Activated T-cell treated with anti-CD3 and anti-CD28 coated beads for 1 hour (primary cell): ENCODE results near the gene MYOZ1.
"Not testable (repeated sequence)": the region's sequence is repeated elsewhere in the genome, so short reads cannot be mapped to it uniquely, and the experiment has no call there.

Source experiments
- DNase-seq: peaks from one replicate; pipeline ENCODE4 v3.0.0-alpha.2; 2020; ENCODE audit warnings: low read depth

MYOZ1 gene

DNA sequence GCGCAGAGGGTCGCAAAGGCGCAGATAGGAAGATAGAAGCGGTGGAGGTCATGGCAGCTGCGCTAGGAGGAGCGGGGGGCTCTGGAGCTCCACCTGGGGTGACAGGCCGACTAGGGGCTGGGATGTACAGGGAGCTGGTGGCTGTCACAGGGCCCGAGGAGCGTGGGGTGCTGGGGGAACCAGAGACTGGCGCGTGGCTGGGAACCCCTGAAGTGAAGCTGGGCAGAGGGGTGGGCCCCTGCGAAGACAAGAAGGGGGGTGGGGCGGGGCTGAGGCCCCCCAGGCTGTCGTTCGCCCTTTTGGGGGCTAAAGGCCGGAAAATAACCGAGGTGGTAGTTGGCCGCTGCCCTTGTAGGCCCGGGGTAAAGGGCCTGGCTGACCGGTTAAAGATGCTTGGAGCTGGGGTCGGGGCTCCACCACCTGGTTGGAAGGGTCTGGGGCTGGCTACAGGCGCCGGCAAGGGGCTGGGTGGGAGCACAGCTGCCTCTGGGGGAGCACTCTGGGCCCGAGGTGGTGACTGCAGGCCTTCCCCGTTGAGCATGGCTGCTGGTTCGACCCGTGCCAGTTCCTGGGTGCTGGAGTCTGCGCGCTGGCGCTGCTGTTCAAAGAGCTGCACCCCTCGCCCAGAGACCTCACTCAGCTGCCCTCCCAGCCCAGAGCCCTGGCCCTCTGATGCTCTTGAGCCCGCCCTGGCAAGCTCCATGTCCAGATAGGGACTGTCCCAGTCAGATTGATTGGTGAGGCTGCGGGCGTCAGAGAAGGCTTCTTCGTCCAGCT, 6.8 kb upstream of the MYOZ1 start:
- no peak for DNase-seq

DNA sequence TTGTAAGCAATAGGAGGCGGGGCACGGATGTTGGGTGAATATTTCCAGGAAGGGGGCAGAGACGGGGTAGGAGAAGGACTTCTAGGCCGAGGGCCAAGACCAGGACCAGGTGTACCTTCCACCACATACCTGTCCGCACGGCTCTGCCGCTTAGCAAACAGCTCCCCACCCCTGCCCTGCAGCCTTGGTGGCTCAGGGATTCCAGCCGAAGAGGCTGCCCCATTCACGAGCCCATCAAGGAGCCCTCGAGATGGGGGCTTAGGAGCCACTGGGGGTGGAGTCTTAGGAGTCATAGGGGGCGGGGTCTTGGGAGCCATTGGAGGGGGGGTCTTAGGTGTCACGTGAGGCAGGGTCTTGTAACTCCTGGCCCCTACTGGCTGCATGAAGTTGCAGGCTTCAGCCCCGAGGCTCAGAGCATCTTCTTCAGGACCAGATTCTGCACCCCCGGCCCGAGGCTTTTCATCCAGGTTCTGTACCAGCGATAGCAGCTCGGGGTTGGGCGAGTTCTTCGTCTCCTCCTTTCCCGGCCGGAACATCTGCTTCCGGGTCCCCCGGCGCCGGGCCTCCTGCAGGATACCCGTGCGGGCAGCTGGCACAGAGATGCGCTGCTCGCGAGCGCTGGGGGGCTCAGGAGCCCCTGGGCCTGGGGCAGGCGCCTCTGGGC, 6.1 kb upstream of the MYOZ1 start:
- DNase-seq, result no peak

DNA sequence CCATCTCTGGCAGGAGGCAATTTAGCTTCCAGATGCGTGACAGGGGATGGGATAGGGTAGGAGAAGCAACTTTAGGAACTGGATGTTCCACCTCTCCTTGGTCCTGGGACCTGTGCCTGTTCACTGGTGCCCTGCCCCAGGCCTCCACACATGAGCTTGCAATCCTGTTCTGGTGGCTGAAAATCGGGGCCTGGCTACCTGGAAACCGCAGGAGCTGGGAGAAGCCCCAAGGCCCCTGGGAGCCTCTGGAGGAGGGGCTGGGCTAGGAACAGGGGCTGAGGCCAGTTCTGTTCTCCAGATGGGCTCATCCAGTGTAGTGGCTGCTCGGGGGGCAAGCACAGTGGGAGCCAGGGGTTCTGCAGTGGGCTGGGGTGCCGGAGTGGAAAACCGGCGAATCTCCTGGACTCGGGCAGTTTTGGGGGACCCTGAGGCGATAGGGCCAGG, 5.3 kb upstream of the MYOZ1 start:
- no peak for DNase-seq

DNA sequence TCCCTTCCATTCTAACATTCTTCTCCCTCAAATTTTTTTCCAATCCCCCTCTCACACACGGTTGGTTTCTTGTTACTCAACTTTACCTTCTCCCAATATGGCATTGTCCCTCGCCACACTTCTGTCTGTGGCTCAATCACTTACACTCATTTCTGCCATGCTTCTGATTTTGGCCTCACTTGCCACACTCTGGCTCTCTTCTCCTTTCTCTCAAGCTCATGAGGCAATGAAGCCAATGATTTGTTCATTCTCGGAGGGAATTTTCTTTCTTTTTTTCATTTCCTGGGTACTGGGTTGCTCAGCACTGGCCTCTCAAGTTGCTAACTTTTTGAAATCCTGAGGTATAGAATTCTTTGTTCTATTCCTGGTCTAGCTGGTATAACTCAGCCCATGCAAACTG, 4.0 kb upstream of the MYOZ1 start:
- no peak for DNase-seq

DNA sequence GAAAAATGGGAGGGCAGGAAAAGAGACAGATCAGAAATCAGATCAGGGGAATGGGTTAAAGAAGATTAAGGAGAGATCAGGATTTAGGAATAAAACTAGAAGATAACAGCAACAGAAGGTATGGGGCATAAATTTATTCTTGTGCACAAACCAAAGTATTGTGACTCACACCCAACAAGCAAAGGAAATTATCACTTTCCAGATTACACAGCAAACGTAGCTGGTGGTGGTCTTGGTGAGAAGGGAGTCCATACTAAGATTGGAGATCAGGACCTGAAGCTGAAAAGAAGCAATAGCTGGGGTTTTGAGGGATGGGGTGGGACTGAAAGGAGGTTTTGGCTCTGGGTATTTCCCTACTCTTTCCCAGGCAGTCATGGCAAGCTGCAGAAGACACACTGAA, 3.5 kb upstream of the MYOZ1 start:
- DNase-seq, result no peak

DNA sequence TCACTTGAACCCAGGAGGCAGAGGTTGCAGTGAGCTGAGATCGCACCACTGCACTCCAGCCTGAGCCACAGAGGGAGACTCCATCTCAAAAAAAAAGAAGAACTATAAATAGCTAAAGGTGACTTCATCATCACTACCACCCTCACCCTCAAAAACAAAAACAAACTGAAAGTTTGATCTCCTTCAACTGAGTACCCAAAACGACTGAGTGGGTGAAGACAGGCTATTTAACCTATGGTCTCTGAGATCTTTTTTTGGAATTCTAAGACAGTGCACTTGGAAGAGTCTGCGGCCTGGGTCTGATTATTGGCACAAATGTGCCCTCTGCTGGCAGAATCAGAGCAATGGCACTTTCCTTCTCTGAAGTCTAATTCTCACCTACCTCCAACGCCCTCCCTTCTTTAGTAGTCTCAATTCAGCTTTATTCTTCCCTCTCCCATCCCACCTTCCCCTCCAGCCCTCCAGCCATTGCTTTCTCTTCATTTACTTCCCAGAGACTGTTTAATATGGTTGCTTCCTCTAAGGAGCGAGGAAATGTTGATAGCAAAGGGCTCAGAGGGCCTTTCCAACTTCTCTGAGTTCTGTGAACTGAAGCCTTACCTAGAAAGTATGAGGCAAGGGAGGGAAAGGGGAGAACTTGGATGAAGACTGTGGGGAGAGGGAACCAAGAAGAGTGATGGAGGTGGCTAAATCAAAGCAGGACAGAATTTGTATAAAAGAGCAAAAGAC, 2.9 kb upstream of the MYOZ1 start:
- DNase-seq, result peak; percentile 30

DNA sequence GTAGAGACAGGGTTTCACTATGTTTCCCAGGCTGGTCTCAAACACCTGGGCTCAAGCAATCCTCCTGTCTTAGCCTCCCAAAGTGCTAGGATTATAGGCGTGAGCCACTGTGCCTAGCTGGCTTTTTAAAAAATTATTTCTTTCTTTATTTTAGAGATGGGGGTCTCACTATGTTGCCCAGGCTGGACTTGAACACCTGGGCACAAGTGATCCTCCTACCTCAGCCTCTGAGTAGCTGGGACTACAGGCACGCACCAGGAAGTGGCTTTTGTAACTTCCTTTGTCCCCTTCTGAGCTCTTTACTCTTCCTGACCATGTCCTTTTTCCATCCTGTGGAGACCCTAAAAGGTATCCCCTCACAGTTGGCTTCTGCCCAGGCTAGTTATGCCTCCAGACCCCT, 2.1 kb upstream of the MYOZ1 start:
- DNase-seq, result no peak

DNA sequence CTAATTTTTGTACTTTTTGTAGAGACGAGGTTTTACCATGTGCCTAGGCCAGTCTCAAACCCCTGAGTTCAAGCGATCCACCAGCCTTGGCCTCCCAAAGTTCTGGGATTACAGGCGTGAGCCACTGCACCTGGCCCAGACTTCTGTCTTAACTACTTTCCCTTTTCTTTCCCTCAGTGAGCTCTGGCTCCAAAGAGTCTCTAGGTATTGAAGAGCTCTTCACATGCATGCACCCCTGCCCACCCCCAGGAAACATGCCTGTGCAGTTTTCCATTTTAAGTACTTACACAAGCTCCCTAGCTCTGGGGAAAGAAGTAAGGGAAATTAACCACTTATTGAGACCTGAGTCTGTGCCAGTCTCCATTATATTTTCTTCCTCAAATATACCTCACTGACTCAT, 2.0 kb downstream of the MYOZ1 start:
- DNase-seq, result no peak

DNA sequence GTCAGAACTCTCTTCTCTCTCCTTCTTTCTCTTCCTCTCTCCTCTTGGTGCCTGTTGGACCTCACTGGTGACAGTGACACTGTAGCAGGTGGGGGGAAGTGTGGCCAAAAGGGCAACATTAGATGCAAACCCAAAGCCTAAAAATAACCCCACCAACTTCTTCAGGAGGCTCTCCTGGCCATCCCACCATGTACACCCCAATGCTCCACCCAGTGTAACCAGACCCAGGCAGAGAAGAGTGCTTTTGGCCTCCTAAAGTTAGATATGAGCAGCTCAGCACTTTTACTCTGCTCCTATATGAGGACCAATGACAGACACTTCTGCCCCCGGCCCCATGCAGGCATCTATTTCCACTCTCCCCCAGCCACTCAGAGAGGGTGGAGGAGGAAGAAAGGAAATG, 5.5 kb downstream of the MYOZ1 start:
- DNase-seq, result no peak

DNA sequence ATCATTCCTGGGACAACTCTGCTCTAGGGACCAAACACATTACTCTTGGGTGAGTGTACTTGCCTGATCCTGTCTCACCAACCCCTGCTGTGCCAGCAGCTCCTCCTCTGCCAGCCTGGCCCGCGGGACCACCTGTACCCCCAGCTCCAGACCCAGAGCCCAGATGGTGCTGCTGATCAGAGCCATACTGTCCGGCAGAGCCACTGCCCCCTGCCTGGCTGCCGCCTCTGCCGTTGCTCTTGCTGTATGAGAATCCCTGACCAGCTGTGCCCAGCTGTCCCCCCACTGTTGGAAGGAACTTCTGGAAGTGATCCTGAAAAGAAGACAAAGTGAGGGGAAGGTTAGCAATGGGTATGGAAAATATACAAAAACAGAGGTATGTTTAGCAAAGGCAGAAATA, 6.9 kb downstream of the MYOZ1 start:
- DNase-seq, result no peak

DNA sequence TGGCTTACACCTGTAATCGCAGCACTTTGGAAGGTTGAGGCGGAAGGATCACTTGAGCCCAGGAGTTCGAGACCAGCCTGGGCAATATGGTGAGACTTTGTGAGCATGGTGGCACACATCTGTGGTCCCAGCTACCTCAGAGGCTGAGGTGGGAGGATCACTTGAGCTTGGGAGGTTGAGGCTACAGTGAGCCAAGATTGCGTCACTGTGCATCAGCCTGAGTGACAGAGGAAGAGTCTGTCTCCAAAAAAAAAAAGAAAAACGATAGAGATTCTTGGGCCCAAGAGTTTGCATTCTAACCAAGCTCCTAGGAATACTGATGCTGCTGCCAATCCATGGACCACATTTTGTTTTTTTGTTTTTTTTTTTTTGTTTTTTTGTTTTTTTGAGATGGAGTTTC, 12.1 kb downstream of the MYOZ1 start:
- DNase-seq, result no peak

DNA sequence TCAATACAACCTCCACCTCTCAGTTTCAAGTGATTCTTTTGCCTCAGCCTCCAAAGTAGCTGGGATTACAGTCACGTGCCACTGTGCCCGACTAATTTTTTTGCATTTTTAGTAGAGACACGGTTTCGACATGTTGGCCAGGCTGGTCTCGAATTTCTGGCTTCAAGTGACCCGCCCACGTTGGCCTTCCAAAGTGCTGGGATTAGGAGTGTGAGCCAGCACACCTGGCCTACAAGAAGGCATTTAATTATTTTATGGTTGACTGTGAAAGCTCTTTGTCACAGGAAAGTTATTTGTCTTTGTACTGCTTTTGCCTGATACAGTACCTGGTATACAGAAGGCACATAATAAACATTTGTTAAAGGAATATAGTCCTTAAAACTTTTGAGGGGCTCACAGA, 12.9 kb downstream of the MYOZ1 start:
- DNase-seq, result no peak

DNA sequence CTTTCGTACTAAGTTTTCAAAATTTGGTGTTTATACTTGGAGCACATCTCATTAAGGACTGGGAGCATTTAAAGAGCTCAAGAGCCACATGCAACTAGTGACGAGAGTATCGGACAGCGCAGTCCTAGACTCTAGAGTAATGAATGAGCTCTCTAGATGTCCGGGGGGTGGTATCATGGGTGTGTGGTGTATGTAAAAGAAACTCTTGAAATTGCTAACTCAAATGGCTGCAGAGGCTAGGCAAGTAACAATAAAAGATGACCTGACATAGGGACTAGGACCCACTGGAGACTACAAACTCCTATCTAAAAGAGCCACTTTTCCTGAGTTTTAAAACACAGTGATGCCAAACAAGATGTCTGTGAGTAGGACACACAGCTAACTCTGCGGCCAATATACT, 14.0 kb downstream of the MYOZ1 start:
- no peak for DNase-seq

DNA sequence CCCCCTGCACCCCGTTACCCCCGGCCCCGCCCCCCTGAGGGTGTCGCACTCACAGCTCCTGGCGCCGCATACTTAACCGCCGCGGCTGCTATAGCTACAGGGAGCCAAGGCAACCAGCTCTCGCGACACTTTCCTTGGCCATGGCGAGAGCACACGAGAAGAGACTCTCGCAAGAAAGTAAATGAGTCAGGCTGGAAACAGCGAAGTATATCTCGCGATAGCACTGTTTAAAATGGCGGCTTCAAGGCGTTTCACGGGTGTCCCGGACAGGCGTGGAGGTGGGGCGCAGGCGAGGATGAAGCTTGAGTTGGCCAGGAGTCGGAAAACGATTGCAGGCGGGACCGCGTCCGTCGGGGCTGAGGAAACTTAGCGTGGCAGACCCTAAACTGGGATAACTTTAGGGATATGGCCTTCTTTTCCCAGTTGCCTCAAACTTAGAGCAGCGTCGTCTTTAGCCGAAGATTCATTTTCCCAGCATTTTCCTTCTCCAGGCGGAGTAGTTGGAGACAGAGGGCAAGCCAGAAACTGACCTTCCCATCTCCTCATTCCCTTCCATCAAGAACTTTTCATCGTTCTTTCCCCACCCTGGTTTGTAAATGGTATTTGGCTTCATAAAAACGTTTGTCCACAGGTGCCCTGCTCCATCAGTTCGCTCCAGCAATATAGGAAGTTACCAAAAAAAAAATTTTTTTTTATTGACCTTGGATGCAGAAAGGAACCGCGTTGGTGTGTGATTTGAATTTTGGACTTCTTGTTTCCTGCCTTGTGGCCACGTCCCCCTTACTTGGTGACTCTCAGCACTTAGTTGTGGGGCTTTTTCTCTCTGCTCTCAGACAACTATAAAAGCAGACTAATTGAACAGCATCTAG, 15.2 kb downstream of the MYOZ1 start:
- peak; percentile 84 for DNase-seq

DNA sequence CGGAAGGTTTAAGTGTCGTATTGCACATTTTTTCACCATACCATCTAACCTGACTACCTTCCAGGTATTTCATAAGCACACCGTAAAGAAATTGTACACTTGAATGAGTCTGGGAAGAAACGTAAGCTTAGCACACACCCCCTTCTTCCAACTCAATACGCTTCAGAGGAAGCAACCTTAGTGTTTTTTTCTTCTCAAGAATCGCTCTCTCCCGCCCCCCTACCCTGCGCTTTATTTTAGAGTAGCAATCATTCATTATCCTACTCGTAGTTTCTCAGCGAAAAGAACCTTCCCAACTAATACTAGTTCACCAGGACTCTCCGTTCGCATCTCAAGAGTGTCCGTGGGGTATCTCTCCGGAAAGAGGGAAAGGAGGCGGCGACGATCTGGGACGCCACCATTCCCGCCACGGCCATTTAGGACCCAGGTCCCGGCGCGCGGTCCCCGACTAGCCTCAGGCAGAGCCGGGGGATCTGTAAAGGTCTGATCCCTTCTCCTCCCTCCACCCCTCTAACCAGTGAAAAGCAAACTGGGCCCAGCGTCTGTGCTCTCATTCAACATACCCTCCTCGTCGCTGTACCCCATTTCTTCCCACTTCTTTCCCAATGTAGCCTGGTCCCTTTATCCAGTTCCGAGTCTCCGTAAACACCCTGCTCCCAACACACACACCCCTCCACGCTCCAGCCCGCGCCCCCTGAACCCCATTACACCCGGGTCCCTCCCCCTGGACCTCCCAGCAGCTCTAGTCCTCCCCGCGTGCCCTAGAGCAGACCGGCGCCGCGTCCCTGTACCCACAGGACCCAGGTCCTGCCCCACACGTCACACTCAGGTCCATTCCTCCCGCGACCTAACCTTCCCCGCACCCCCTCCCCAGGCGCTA, 16.0 kb downstream of the MYOZ1 start:
- DNase-seq, result no peak

DNA sequence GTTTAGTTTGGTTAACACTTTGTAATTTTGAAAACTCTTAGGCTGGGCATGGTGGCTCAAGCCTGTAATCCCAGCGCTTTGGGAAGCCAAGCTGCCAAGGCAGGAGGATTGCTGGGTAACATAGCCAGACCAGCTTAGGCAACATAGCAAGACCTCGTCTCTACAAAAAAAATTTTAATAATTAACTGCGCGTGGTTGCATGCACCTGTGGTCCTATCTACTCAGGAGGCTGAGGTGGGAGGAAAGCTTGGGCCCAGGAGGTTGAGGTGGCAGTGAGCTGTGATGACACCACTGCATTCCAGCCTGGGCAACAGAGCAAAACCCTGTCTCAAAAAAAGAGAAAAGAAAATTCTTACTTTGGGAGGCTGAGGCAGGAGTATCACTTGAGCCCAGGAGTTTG, 18.2 kb downstream of the MYOZ1 start:
- DNase-seq, result no peak

DNA sequence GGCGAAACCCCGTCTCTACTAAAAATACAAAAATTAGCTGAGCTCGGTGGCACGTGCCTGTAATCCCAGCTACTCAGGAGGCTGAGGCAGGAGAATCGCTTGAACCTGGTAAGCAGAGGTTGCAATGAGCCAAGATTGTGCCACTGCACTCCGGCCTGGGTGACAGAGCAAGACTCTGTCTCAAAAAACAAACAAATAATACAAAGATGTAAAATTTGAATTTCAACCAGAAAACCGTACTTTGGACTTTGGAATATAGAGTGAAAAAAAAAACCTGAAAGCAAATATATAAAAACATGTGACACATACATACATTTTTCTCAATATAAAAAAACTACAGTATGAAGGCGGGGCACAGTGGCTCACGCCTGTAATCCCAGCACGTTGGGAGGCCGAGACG, 20.3 kb downstream of the MYOZ1 start:
- DNase-seq, result not testable (repeated sequence)

DNA sequence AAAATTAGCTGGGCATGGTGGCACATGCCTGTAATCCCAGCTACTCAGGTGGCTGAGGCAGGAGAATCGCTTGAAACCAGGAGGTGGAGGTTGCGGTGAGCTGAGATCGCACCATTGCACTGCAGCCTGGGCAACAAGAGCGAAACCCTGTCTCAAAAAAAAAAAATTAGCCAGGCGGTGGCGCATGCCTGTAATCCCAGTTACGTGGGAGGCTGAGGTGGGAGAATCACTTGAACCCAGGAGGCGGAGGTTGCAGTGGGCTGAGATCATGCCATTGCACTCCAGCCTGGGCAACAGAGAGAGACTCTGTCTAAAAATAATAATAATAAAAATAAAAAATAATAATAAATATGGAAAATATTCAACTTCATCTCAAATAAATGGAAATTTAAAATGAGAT, 24.1 kb downstream of the MYOZ1 start:
- not testable (repeated sequence) for DNase-seq

DNA sequence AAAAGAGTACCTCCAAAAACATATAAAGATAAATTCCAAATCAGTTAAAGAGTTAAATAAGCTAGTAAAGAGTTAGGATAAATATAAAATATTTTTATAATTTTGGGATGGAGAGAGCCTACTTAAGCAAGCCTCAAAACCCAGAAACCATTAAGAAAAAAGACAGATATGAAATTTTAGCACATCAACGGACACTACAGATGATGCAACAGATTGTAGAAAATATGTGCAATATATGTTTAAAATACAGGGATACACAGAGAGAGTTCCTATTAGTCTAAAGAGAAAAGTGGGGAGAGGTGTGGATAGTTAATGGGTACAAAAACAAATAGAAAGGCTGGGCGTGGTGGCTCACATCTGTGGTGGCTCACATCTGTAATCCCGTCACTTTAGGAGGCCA, 26.6 kb downstream of the MYOZ1 start:
- no peak for DNase-seq

DNA sequence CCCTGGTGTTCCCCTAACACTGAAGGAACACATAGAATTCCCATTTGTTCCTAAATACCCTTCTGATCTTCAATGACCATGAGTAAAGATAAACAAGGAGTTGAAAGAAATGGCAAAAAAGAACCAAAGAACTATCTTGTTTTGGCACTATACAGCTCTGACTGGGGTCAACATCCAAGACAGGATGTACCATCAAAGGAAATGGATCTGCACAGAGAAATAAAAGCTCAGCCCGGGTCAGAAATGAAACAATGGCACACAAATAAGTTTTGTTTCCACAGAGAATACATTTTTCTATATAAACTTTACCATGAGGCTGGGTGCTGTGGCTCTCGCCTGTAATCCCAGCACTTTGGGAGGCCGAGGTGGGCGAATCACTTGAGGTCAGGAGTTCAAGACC, 32.2 kb downstream of the MYOZ1 start:
- DNase-seq, result no peak

DNA sequence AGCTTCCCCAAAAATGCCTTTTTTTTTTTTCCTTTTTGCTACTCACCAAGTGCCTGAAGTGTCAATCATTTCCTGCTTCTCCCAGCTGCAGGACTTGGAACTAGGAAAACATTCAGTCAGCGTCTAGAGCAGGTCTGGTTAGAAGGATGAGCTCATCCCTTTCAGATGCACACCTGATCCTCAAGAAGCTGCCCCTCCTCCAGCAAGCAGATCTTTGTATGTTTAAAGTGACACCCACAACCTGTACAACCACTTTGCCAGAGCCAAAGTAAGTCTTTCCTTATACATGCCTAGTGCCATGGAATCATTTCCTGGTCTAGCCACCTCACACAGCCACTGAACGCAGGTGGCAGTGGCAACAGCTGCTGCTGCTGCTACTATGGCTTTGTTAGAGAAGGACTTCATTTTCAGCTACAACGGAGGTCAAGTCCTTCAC, 39.8 kb downstream of the MYOZ1 start:
- no peak for DNase-seq
